Upper lobe of left lung (tissue), 4 donors: ENCODE data around the gene ZNF230.

Experiments
- CTCF ChIP-seq, 6 experiments: fragments of 450-650 bp in 4 of 6; fragments of 200-600 bp in 2 of 6; sonication (generic) in 2 of 6; IDR thresholded peaks; one replicate each; pipeline ENCODE4 v1.5.1; 2016 to 2019; ENCODE audit warnings: antibody characterized with exemption in 6 of 6
- EP300 ChIP-seq, 4 donors: sonication (generic); formaldehyde crosslinking; IDR thresholded peaks; one replicate each; pipeline ENCODE4 v1.5.1; 2017; ENCODE audit warnings: antibody characterized with exemption in 4 of 4, control low read depth in 2 of 4
- POLR2A ChIP-seq, 4 donors: fragments of 450-650 bp; IDR thresholded peaks; one replicate each; pipeline ENCODE4 v1.5.1; 2016 to 2017; ENCODE audit warnings: antibody characterized with exemption in 4 of 4, mild to moderate bottlenecking in 2 of 4
- POLR2AphosphoS5 ChIP-seq, 2 donors: sonication (generic); formaldehyde crosslinking; IDR thresholded peaks; one replicate each; pipeline ENCODE4 v1.5.1; 2017; ENCODE audit warnings: antibody characterized with exemption in 2 of 2

GRCh38 chr19:44025217-44025936, 22.6 kb downstream of the ZNF230 start, which contains the start of gene ZNF222:
- TF ChIP-seq EP300 (IDR thresholded peaks at IDR 0.05) = no peak
- TF ChIP-seq POLR2A (IDR thresholded peaks at IDR 0.05) = peak in 1 of 4 donors; percentile 23
- no peak for TF ChIP-seq CTCF (IDR thresholded peaks at IDR 0.05)
- TF ChIP-seq POLR2AphosphoS5 (IDR thresholded peaks at IDR 0.05) = peak; percentile 12 to 34
